Activated naive CD8-positive, alpha-beta T cell treated with anti-CD3 and anti-CD28 coated beads, Interleukin-2, amount 50 U/mL, for 24 hours (primary cell): ENCODE results near the gene MEF2C.

Experiments
- ATAC-seq: fragments of 150-1000 bp; cut with Tn5 transposase; one replicate; pipeline ENCODE4 v1.10.0; 2021
- DNase-seq: peaks from one replicate; pipeline ENCODE4 v3.0.0; 2021
- H3K27ac Mint-ChIP-seq: one replicate; pipeline ENCODE4 v1.8.0; 2021; ENCODE audit warnings: mild to moderate bottlenecking, mixed read lengths
- H3K27me3 Mint-ChIP-seq: one replicate; pipeline ENCODE4 v1.8.0; 2021; ENCODE audit warnings: mixed read lengths
- H3K36me3 Mint-ChIP-seq: one replicate; pipeline ENCODE4 v1.8.0; 2021; ENCODE audit warnings: low read depth, mixed read lengths
- H3K4me1 Mint-ChIP-seq: one replicate; pipeline ENCODE4 v1.8.0; 2021; ENCODE audit warnings: mixed read lengths
- H3K4me3 Mint-ChIP-seq: one replicate; pipeline ENCODE4 v1.8.0; 2021; ENCODE audit warnings: mild to moderate bottlenecking, moderate library complexity, mixed read lengths
- H3K9me3 Mint-ChIP-seq: one replicate; pipeline ENCODE4 v1.8.0; 2021; ENCODE audit warnings: mixed read lengths

MEF2C gene

GRCh38 chr5:88682881-88683361, 200.1 kb downstream of the MEF2C start:
- Mint-ChIP-seq H3K27ac (no peak overlapping the region), H3K36me3 (peaks cover 3% of the 10 kb centered on the region), H3K27me3 (peaks cover 85% of the 10 kb centered on the region), H3K9me3 (peaks cover 2% of the 10 kb centered on the region), H3K4me3 (no peak overlapping the region), H3K4me1 (peaks cover 10% of the 10 kb centered on the region)
- no peak for ATAC-seq
- no peak for DNase-seq

GRCh38 chr5:88682131-88682530, 200.9 kb downstream of the MEF2C start:
- no peak overlapping the region for H3K27ac Mint-ChIP-seq

GRCh38 chr5:88681211-88681803, 201.7 kb downstream of the MEF2C start:
- peaks cover 15% of the 10 kb centered on the region for H3K4me1 Mint-ChIP-seq
- peaks cover 3% of the 10 kb centered on the region for H3K9me3 Mint-ChIP-seq
- H3K27ac Mint-ChIP-seq: no peak overlapping the region
- DNase-seq (no peak), ATAC-seq (no peak)
- H3K27me3 Mint-ChIP-seq: peaks cover 82% of the 10 kb centered on the region
- H3K4me3 Mint-ChIP-seq: no peak overlapping the region
- H3K36me3 Mint-ChIP-seq: peaks cover 3% of the 10 kb centered on the region

More at GRCh38 chr5:88682131-88682530, 200.9 kb downstream of the MEF2C start:
- H3K4me1 Mint-ChIP-seq: peaks cover 11% of the 10 kb centered on the region
- peaks cover 3% of the 10 kb centered on the region for H3K9me3 Mint-ChIP-seq
- DNase-seq (no peak), ATAC-seq (no peak)
- peaks cover 3% of the 10 kb centered on the region for H3K36me3 Mint-ChIP-seq
- peaks cover 85% of the 10 kb centered on the region for H3K27me3 Mint-ChIP-seq
- no peak overlapping the region for H3K4me3 Mint-ChIP-seq

- ATAC-seq: peak; percentile 90
- DNase-seq: peak; percentile 87
- H3K4me3 Mint-ChIP-seq: no peak overlapping the region
- H3K27ac Mint-ChIP-seq: no peak overlapping the region
- peaks cover 80% of the 10 kb centered on the region for H3K27me3 Mint-ChIP-seq
- H3K4me1 Mint-ChIP-seq: peaks cover 21% of the 10 kb centered on the region
- peaks cover 3% of the 10 kb centered on the region for H3K9me3 Mint-ChIP-seq
- H3K36me3 Mint-ChIP-seq: peaks cover 4% of the 10 kb centered on the region
Measured at GRCh38 chr5:88680253-88681132, 202.5 kb downstream of the MEF2C start.

GRCh38 chr5:88679638-88680037, 203.3 kb downstream of the MEF2C start:
- ATAC-seq: no peak
- Mint-ChIP-seq H3K36me3 (peaks cover 7% of the 10 kb centered on the region), H3K27ac (peak overlapping the region; percentile 18), H3K9me3 (peaks cover 3% of the 10 kb centered on the region), H3K4me3 (peak overlapping the region; percentile 14), H3K27me3 (peaks cover 83% of the 10 kb centered on the region), H3K4me1 (peaks cover 28% of the 10 kb centered on the region)
- DNase-seq: no peak

GRCh38 chr5:88678770-88679381, 204.1 kb downstream of the MEF2C start:
- ATAC-seq: no peak
- Mint-ChIP-seq H3K9me3 (peaks cover 3% of the 10 kb centered on the region), H3K4me3 (no peak overlapping the region)

GRCh38 chr5:88677943-88678769, 204.8 kb downstream of the MEF2C start:
- no peak for ATAC-seq
- peaks cover 3% of the 10 kb centered on the region for H3K9me3 Mint-ChIP-seq
- peaks cover 26% of the 10 kb centered on the region for H3K4me1 Mint-ChIP-seq
- H3K27me3 Mint-ChIP-seq: peaks cover 79% of the 10 kb centered on the region
- H3K27ac Mint-ChIP-seq: peak overlapping the region; percentile 22
- peaks cover 7% of the 10 kb centered on the region for H3K36me3 Mint-ChIP-seq
- no peak for DNase-seq
- H3K4me3 Mint-ChIP-seq: no peak overlapping the region

More at GRCh38 chr5:88678770-88679381, 204.1 kb downstream of the MEF2C start:
- Mint-ChIP-seq H3K36me3 (peaks cover 7% of the 10 kb centered on the region), H3K27ac (no peak overlapping the region), H3K27me3 (peaks cover 79% of the 10 kb centered on the region), H3K4me1 (peaks cover 31% of the 10 kb centered on the region)
- DNase-seq: no peak

GRCh38 chr5:88677376-88677895, 205.5 kb downstream of the MEF2C start:
- Mint-ChIP-seq H3K27ac (no peak overlapping the region), H3K4me3 (no peak overlapping the region), H3K4me1 (peaks cover 26% of the 10 kb centered on the region), H3K9me3 (peaks cover 3% of the 10 kb centered on the region), H3K27me3 (peaks cover 78% of the 10 kb centered on the region), H3K36me3 (peaks cover 7% of the 10 kb centered on the region)
- DNase-seq (no peak), ATAC-seq (no peak)

- Mint-ChIP-seq H3K4me1 (peaks cover 26% of the 10 kb centered on the region), H3K9me3 (peaks cover 3% of the 10 kb centered on the region), H3K27ac (no peak overlapping the region), H3K36me3 (peaks cover 7% of the 10 kb centered on the region), H3K27me3 (peaks cover 80% of the 10 kb centered on the region), H3K4me3 (peak overlapping the region; percentile 75)
- DNase-seq (no peak), ATAC-seq (no peak)
Measured at GRCh38 chr5:88676637-88677375, 206.2 kb downstream of the MEF2C start.

- Mint-ChIP-seq H3K36me3 (peaks cover 7% of the 10 kb centered on the region), H3K4me1 (peaks cover 26% of the 10 kb centered on the region), H3K27ac (peak overlapping the region; percentile 72), H3K27me3 (peaks cover 81% of the 10 kb centered on the region), H3K4me3 (peak overlapping the region; percentile 75), H3K9me3 (peaks cover 3% of the 10 kb centered on the region)
- DNase-seq (no peak), ATAC-seq (no peak)
Measured at GRCh38 chr5:88675708-88676636, 207.0 kb downstream of the MEF2C start.

- peaks cover 80% of the 10 kb centered on the region for H3K27me3 Mint-ChIP-seq
- DNase-seq (no peak), ATAC-seq (peak; percentile 35)
- H3K4me1 Mint-ChIP-seq: peaks cover 26% of the 10 kb centered on the region
- peak overlapping the region; percentile 72 for H3K27ac Mint-ChIP-seq
- peak overlapping the region; percentile 75 for H3K4me3 Mint-ChIP-seq
- H3K36me3 Mint-ChIP-seq: peaks cover 7% of the 10 kb centered on the region
- peaks cover 3% of the 10 kb centered on the region for H3K9me3 Mint-ChIP-seq
Measured at GRCh38 chr5:88675168-88675707, 207.7 kb downstream of the MEF2C start.

GRCh38 chr5:88674356-88675167, 208.4 kb downstream of the MEF2C start:
- Mint-ChIP-seq H3K36me3 (peaks cover 7% of the 10 kb centered on the region), H3K27me3 (peaks cover 84% of the 10 kb centered on the region), H3K9me3 (peaks cover 3% of the 10 kb centered on the region), H3K4me1 (peaks cover 26% of the 10 kb centered on the region), H3K4me3 (peak overlapping the region; percentile 75), H3K27ac (no peak overlapping the region)
- peak; percentile 75 for ATAC-seq
- DNase-seq: no peak
